NCI-H460 (cell line): Measurements from ENCODE around the gene THSD8. TPM values are rescaled to one million over a fixed set of nuclear protein-coding genes. Genes with fewer than 3 reads are reported as not detected.

Experiments used
- DNase-seq: peaks from one replicate; pipeline ENCODE4 v3.0.0-alpha.2; 2016; ENCODE audit warnings: low read depth; ENCODE audit errors: extremely low read depth
- total RNA-seq: library from RNA; depleted of rRNA; stranded (reverse); fragments of >200 nt; shearing (Covaris generic); gene quantifications from 2 replicates; pipeline ENCODE4 v1.2.3, GENCODE V29; 2014

THSD8 gene
- total RNA-seq, 1 experiment from 2014 or later = not detected

GRCh38 chr19:12779162-12779993 is 22.5 kb upstream of the THSD8 start:
- no peak for DNase-seq

GRCh38 chr19:12782174-12782423 is 19.8 kb upstream of the THSD8 start:
- no peak for DNase-seq

GRCh38 chr19:12782424-12783290 is 19.2 kb upstream of the THSD8 start:
- no peak for DNase-seq

- DNase-seq = no peak
Observed at GRCh38 chr19:12783291-12783848, 18.5 kb upstream of the THSD8 start.

GRCh38 chr19:12783849-12784393 is 17.9 kb upstream of the THSD8 start:
- DNase-seq = no peak

- DNase-seq = no peak
Observed at GRCh38 chr19:12784394-12784870, 17.4 kb upstream of the THSD8 start.

GRCh38 chr19:12784871-12785430 is 16.9 kb upstream of the THSD8 start:
- no peak for DNase-seq

GRCh38 chr19:12785431-12786031 is 16.3 kb upstream of the THSD8 start:
- no peak for DNase-seq

GRCh38 chr19:12786141-12786870 is 15.6 kb upstream of the THSD8 start:
- DNase-seq = no peak

GRCh38 chr19:12786952-12787351 is 14.9 kb upstream of the THSD8 start:
- DNase-seq = no peak

- DNase-seq = no peak
Observed at GRCh38 chr19:12787458-12787857, 14.4 kb upstream of the THSD8 start.

- DNase-seq = no peak
Observed at GRCh38 chr19:12788042-12788681, 13.7 kb upstream of the THSD8 start.

GRCh38 chr19:12788682-12789097 is 13.2 kb upstream of the THSD8 start:
- DNase-seq = no peak

GRCh38 chr19:12789098-12789903 is 12.6 kb upstream of the THSD8 start:
- no peak for DNase-seq

GRCh38 chr19:12789904-12790619 is 11.8 kb upstream of the THSD8 start:
- DNase-seq = peak; percentile 95

GRCh38 chr19:12790628-12791344 is 11.1 kb upstream of the THSD8 start:
- DNase-seq = no peak
